ENCODE data around the gene KIT.

Gene KIT

GRCh38 chr4:54731976-54732375 is 74.2 kb downstream of the KIT start:
- Histone ChIP-seq H3K4me3 (replicated peaks; ENCODE audit: low read depth, low read length) (no peak overlapping the region), H3K27me3 (replicated peaks; ENCODE audit: control insufficient read depth, insufficient read depth, low read length) (no peaks in the 10 kb centered on the region), H3K36me3 (ENCODE audit: control insufficient read depth, insufficient read depth, low read length) (no peaks in the 10 kb centered on the region)
- DNase-seq (ENCODE audit: extremely low read depth, insufficient read length), result no peak
- TF ChIP-seq, protein P1, sequence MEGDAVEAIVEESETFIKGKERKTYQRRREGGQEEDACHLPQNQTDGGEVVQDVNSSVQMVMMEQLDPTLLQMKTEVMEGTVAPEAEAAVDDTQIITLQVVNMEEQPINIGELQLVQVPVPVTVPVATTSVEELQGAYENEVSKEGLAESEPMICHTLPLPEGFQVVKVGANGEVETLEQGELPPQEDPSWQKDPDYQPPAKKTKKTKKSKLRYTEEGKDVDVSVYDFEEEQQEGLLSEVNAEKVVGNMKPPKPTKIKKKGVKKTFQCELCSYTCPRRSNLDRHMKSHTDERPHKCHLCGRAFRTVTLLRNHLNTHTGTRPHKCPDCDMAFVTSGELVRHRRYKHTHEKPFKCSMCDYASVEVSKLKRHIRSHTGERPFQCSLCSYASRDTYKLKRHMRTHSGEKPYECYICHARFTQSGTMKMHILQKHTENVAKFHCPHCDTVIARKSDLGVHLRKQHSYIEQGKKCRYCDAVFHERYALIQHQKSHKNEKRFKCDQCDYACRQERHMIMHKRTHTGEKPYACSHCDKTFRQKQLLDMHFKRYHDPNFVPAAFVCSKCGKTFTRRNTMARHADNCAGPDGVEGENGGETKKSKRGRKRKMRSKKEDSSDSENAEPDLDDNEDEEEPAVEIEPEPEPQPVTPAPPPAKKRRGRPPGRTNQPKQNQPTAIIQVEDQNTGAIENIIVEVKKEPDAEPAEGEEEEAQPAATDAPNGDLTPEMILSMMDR (IDR thresholded peaks at IDR 0.05; ENCODE audit: insufficient read depth, low read length, poor library complexity, severe bottlenecking), result no peak

DNA sequence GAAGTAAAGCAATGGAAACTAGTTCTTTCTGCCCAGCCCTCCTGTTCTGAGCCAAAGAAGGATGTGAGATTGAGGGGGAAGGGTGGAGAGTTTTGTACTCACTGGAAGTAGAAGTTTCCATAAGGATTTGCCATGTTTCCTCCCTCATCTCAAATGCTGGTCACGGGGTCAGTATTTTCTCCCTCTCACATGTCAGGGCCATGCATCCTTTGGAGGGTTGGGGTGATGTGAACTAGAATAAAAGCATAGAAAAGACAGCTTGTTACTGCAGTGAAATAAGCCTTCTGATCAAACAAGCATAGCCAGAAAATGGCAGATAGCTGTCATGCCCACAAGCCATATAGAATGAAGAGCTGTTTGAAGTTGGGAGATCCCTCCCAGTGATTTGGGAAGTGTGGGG is 79.7 kb downstream of the KIT start:
- Histone ChIP-seq H3K27me3 (replicated peaks; ENCODE audit: control insufficient read depth, insufficient read depth, low read length) (no peaks in the 10 kb centered on the region), H3K4me3 (replicated peaks; ENCODE audit: low read depth, low read length) (no peak overlapping the region), H3K36me3 (ENCODE audit: control insufficient read depth, insufficient read depth, low read length) (no peaks in the 10 kb centered on the region)
- no peak for DNase-seq (ENCODE audit: extremely low read depth, insufficient read length)
- TF ChIP-seq, protein P1 (IDR thresholded peaks at IDR 0.05; ENCODE audit: insufficient read depth, low read length, poor library complexity, severe bottlenecking), result no peak

DNA sequence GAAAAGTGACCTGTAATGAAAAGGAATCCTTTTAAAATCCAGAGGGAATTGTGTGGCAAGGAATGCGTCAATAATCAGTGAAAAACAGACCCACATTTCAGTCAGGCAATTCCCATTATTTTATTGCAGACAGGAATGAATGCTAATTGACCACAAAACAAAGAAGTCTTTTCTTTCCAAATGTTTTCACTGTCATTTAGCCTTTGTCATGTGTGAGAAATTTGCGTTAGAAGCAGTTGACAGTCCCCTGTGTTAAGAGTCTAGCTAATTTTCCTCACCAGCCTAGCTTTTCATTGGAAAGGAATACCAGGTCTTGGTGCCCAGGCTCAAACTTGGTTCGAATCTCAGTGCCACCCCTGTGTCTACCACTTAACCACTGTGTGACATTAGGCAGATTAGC is 83.4 kb downstream of the KIT start:
- H3K36me3 ChIP-seq (ENCODE audit: control insufficient read depth, insufficient read depth, low read length), result no peaks in the 10 kb centered on the region
- TF ChIP-seq, protein P1 (IDR thresholded peaks at IDR 0.05; ENCODE audit: insufficient read depth, low read length, poor library complexity, severe bottlenecking), result no peak
- no peak overlapping the region for H3K4me3 ChIP-seq (replicated peaks; ENCODE audit: low read depth, low read length)
- no peaks in the 10 kb centered on the region for H3K27me3 ChIP-seq (replicated peaks; ENCODE audit: control insufficient read depth, insufficient read depth, low read length)
- no peak for DNase-seq (ENCODE audit: extremely low read depth, insufficient read length)

DNA sequence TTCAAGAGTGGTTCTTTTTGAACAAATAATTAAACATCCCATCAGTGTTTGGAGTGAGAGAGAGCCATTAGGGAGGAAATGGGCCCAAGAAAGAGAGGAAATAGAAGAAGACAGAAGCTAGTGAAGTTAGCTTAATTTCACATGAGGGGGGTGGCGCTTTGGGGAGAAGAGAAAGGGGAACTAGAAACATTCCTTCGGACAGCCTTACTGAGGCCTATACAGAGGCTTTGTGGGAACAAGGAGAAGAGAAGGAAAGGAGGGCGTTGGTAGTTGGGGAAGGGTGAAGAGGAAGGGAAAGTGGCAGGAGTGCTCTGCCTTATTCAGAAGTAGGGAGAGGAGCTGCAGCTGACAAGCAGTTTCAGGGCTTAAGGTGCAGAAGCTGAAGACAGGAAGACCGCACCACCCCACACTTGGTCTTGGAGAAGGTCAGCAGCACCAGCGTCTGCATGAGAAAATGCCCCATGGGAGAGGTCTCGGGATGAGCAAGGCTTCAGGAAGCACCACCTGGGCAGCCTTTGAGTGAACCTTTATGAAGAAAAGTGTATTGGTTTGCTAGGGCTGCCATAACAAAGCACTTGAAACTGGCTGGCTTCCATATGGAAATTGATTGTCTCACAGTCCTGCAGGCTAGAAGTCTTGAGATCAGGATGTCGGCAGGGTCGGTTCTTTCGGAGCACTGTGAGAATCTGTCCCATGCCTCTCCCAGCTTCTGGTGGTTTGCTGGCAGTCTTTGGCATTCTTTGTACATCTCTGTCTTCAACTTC is 85.1 kb downstream of the KIT start:
- Histone ChIP-seq H3K36me3 (ENCODE audit: control insufficient read depth, insufficient read depth, low read length) (no peaks in the 10 kb centered on the region), H3K4me3 (replicated peaks; ENCODE audit: low read depth, low read length) (no peak overlapping the region), H3K27me3 (replicated peaks; ENCODE audit: control insufficient read depth, insufficient read depth, low read length) (no peaks in the 10 kb centered on the region)
- TF ChIP-seq, protein P1 (IDR thresholded peaks at IDR 0.05; ENCODE audit: insufficient read depth, low read length, poor library complexity, severe bottlenecking), result no peak
- no peak for DNase-seq (ENCODE audit: extremely low read depth, insufficient read length)

GRCh38 chr4:54743562-54743961 is 85.8 kb downstream of the KIT start:
- H3K27me3 ChIP-seq (replicated peaks; ENCODE audit: control insufficient read depth, insufficient read depth, low read length), result no peaks in the 10 kb centered on the region
- DNase-seq (ENCODE audit: extremely low read depth, insufficient read length), result no peak
- H3K4me3 ChIP-seq (replicated peaks; ENCODE audit: low read depth, low read length), result no peak overlapping the region
- TF ChIP-seq, protein P1 (IDR thresholded peaks at IDR 0.05; ENCODE audit: insufficient read depth, low read length, poor library complexity, severe bottlenecking), result no peak
- no peaks in the 10 kb centered on the region for H3K36me3 ChIP-seq (ENCODE audit: control insufficient read depth, insufficient read depth, low read length)
